K562 (cell line): ENCODE results near the gene PSMA2. TPM values are rescaled to one million over a fixed set of nuclear protein-coding genes. Genes with fewer than 3 reads are reported as not detected.

Source experiments
- BMI1 ChIP-seq: fragments of 150-350 bp; IDR thresholded peaks from 2 replicates; pipeline ENCODE4 v1.6.1; 2014; ENCODE audit warnings: low read length
- EHMT2 ChIP-seq: fragments of 450-650 bp; IDR thresholded peaks from 2 replicates; pipeline ENCODE4 v1.6.1; 2018; ENCODE audit warnings: antibody characterized with exemption
- YY1 ChIP-seq, 3 experiments: IDR thresholded peaks; 2 replicates each; pipeline ENCODE4 v1.6.1; 2011; ENCODE audit warnings: low read length in 2 of 3, mild to moderate bottlenecking in 2 of 3, moderate library complexity in 2 of 3, borderline replicate concordance in 1 of 3, control low read depth in 1 of 3, low read depth in 1 of 3; ENCODE audit not compliant: insufficient read depth in 3 of 3, insufficient replicate concordance in 2 of 3, control insufficient read depth in 1 of 3, insufficient read length in 1 of 3; ENCODE audit errors: extremely low read depth in 1 of 3
- ZEB2 ChIP-seq: fragments of 450-650 bp; IDR thresholded peaks from 2 replicates; pipeline ENCODE4 v1.6.1; 2016
- ZNF695 ChIP-seq: fragments of 450-650 bp; formaldehyde crosslinking; IDR thresholded peaks from 2 replicates; pipeline ENCODE4 v1.4.0; 2020; ENCODE audit warnings: mild to moderate bottlenecking, moderate library complexity
- polyA plus RNA-seq, 8 experiments: library from polyadenylated mRNA; depleted of rRNA in 4 of 8; stranded (reverse) in 5 of 8; unstranded in 3 of 8; fragments of >200 nt; fragmentation: Nextera tagmentation in 2 of 8; fragmentation: Illumina TruSeq in 1 of 8; extraction: Ambion mirVana in 2 of 8; extraction: Trizol in 1 of 8; gene quantifications; 2 replicates each; pipeline versions ENCODE4 v1.2.1 to v1.2.3, GENCODE V29; 2011 to 2014; ENCODE audit warnings: inconsistent platforms in 1 of 8, missing spikeins in 1 of 8
- total RNA-seq, 7 experiments: library from RNA; depleted of rRNA in 6 of 7; stranded (reverse); fragments of >200 nt in 6 of 7; fragmentation: Illumina TruSeq in 2 of 7; extraction: Trizol in 2 of 7; gene quantifications; 2 replicates each; pipeline versions ENCODE4 v1.2.1 to v1.2.3, GENCODE V29; 2011 to 2021; ENCODE audit warnings: low replicate concordance in 1 of 7
- TF ChIP-seq, protein P1 (sequence below): fragments of 250-450 bp; sonication (Bioruptor Pico); IDR thresholded peaks from 2 replicates; pipeline ENCODE4 v1.5.0; 2021; ENCODE audit warnings: mild to moderate bottlenecking, moderate library complexity
- TF ChIP-seq, protein P2 (sequence below): fragments of 200-600 bp; sonication (generic); IDR thresholded peaks from one replicate; pipeline ENCODE4 v1.6.1; 2012; ENCODE audit warnings: mild to moderate bottlenecking, low read depth, low read length, inconsistent platforms
- TF ChIP-seq, protein P3 (sequence below): fragments of 200-800 bp; sonication (Bioruptor generic); IDR thresholded peaks from 2 replicates; pipeline ENCODE4 v1.6.1; 2017; ENCODE audit warnings: missing genetic modification characterization, missing compliant biosample characterization

Gene PSMA2
- total and polyA plus RNA-seq, 9 of the 15 experiments (the other 6 are each of a cell fraction or from before 2014, with no cell fraction given) = 91.7 to 1,070 (median 213) TPM

DNA sequence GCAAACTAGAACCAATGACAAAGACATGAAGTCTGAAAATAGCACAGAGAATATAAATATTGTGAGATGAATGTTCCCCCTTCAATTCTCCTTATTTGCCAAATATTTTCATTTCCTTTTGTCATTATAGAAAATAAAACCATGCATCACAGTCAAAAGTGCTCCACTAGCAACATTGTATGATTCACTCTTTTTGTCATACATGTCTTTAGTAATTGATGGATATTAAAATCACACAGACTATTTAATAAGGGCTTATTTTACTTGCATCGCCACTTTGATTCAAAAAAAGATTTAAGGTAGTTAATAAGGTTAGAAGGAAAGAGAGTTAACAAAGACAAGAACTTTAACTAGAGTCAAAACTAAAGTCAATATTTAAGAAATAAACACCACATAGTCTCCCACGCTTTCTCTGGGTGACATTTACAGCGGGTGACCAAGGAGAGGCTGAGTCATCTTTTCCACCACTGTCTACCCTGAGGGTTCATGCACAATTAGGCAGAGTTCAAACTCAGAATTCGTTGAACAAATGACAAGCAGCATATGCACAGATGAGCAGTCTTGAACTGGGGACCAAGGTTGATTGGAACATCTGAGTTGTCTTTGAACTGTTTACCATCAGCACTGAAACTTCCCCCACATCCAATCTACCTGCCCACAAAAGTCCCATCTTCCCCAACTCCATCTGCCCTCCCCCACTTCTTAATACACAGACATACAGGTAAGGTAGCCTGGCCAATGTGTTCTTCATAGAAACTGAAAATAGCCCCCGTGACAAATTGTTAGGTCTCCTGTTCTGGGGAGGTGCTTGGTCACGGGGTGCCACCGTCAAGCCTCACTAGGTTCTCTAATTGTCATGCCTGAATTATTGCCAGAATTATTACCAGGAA, 62.6 kb downstream of the PSMA2 start (continued):
- TF ChIP-seq YY1 (IDR thresholded peaks at IDR 0.05; ENCODE audit: borderline replicate concordance in 1 of 3, control insufficient read depth in 1 of 3, extremely low read depth in 1 of 3, insufficient read depth in 3 of 3, insufficient read length in 1 of 3, insufficient replicate concordance in 2 of 3, low read depth in 1 of 3, low read length in 2 of 3) (no peak), BMI1 (no peak), EHMT2 (no peak), ZNF695 (CRISPR knock-in tag) (no peak), ZEB2 (no peak)
- TF ChIP-seq, protein P1, sequence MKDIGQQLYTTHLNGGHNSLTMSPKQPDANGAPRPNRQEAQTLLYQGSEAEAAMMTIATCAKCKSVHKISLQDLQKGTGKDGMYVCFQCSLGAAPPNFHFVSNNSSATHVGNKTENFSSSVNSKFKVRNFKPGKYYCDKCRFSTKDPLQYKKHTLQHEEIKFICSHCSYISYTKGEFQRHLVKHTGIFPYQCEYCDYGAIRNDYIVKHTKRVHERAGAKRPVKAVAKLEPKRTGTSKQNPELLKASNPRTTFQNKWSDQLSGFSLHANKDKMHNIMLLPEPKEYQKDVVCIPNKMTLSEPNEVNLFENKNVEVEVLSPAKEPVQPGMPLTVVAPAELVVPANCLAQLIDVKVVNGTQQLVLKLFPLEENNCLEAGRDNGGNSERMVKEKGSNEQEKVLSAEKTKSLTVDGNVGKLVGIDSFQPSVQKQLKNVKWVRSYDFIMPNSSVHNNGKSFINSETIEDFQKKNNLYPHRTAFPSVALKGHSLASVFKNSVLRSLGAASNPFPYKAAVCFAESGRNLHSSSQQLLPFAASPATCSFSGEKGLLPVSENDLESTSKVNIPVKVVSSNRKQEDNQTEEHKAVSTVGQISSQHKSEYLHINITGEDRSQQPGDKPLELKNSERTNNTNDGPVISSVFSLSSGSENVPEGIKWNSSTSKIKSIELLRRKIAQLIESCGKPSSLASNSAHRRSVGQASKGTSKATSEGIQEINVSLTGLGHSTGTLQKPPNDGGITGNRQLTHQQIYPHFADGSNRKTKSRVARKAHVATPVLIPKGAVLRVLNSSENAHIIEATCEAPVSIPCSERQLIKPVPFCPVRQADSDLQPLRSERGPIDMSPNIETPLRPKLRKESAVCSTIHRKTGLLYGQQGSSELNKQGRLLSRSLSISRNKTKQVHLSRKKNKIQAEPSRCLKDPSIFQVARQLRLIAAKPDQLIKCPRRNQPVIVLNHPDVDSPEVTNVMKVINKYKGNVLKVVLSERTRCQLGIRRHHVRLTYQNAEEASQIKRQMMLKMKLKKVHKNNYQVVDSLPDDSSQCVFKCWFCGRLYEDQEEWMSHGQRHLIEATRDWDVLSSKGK = no peak
- TF ChIP-seq, protein P2, sequence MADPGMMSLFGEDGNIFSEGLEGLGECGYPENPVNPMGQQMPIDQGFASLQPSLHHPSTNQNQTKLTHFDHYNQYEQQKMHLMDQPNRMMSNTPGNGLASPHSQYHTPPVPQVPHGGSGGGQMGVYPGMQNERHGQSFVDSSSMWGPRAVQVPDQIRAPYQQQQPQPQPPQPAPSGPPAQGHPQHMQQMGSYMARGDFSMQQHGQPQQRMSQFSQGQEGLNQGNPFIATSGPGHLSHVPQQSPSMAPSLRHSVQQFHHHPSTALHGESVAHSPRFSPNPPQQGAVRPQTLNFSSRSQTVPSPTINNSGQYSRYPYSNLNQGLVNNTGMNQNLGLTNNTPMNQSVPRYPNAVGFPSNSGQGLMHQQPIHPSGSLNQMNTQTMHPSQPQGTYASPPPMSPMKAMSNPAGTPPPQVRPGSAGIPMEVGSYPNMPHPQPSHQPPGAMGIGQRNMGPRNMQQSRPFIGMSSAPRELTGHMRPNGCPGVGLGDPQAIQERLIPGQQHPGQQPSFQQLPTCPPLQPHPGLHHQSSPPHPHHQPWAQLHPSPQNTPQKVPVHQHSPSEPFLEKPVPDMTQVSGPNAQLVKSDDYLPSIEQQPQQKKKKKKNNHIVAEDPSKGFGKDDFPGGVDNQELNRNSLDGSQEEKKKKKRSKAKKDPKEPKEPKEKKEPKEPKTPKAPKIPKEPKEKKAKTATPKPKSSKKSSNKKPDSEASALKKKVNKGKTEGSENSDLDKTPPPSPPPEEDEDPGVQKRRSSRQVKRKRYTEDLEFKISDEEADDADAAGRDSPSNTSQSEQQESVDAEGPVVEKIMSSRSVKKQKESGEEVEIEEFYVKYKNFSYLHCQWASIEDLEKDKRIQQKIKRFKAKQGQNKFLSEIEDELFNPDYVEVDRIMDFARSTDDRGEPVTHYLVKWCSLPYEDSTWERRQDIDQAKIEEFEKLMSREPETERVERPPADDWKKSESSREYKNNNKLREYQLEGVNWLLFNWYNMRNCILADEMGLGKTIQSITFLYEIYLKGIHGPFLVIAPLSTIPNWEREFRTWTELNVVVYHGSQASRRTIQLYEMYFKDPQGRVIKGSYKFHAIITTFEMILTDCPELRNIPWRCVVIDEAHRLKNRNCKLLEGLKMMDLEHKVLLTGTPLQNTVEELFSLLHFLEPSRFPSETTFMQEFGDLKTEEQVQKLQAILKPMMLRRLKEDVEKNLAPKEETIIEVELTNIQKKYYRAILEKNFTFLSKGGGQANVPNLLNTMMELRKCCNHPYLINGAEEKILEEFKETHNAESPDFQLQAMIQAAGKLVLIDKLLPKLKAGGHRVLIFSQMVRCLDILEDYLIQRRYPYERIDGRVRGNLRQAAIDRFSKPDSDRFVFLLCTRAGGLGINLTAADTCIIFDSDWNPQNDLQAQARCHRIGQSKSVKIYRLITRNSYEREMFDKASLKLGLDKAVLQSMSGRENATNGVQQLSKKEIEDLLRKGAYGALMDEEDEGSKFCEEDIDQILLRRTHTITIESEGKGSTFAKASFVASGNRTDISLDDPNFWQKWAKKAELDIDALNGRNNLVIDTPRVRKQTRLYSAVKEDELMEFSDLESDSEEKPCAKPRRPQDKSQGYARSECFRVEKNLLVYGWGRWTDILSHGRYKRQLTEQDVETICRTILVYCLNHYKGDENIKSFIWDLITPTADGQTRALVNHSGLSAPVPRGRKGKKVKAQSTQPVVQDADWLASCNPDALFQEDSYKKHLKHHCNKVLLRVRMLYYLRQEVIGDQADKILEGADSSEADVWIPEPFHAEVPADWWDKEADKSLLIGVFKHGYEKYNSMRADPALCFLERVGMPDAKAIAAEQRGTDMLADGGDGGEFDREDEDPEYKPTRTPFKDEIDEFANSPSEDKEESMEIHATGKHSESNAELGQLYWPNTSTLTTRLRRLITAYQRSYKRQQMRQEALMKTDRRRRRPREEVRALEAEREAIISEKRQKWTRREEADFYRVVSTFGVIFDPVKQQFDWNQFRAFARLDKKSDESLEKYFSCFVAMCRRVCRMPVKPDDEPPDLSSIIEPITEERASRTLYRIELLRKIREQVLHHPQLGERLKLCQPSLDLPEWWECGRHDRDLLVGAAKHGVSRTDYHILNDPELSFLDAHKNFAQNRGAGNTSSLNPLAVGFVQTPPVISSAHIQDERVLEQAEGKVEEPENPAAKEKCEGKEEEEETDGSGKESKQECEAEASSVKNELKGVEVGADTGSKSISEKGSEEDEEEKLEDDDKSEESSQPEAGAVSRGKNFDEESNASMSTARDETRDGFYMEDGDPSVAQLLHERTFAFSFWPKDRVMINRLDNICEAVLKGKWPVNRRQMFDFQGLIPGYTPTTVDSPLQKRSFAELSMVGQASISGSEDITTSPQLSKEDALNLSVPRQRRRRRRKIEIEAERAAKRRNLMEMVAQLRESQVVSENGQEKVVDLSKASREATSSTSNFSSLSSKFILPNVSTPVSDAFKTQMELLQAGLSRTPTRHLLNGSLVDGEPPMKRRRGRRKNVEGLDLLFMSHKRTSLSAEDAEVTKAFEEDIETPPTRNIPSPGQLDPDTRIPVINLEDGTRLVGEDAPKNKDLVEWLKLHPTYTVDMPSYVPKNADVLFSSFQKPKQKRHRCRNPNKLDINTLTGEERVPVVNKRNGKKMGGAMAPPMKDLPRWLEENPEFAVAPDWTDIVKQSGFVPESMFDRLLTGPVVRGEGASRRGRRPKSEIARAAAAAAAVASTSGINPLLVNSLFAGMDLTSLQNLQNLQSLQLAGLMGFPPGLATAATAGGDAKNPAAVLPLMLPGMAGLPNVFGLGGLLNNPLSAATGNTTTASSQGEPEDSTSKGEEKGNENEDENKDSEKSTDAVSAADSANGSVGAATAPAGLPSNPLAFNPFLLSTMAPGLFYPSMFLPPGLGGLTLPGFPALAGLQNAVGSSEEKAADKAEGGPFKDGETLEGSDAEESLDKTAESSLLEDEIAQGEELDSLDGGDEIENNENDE = no peak
- TF ChIP-seq, protein P3, sequence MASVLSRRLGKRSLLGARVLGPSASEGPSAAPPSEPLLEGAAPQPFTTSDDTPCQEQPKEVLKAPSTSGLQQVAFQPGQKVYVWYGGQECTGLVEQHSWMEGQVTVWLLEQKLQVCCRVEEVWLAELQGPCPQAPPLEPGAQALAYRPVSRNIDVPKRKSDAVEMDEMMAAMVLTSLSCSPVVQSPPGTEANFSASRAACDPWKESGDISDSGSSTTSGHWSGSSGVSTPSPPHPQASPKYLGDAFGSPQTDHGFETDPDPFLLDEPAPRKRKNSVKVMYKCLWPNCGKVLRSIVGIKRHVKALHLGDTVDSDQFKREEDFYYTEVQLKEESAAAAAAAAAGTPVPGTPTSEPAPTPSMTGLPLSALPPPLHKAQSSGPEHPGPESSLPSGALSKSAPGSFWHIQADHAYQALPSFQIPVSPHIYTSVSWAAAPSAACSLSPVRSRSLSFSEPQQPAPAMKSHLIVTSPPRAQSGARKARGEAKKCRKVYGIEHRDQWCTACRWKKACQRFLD = no peak
